Measurements from ENCODE around the gene CCDC89. TPM values are rescaled to one million over a fixed set of nuclear protein-coding genes. Genes with fewer than 3 reads are reported as not detected.

Gene CCDC89
- total and polyA plus RNA-seq, 10 of the 15 experiments (the other 5 are each of a cell fraction or from before 2014, with no cell fraction given) = 0.11 to 0.15 TPM; not detected in 8

DNA sequence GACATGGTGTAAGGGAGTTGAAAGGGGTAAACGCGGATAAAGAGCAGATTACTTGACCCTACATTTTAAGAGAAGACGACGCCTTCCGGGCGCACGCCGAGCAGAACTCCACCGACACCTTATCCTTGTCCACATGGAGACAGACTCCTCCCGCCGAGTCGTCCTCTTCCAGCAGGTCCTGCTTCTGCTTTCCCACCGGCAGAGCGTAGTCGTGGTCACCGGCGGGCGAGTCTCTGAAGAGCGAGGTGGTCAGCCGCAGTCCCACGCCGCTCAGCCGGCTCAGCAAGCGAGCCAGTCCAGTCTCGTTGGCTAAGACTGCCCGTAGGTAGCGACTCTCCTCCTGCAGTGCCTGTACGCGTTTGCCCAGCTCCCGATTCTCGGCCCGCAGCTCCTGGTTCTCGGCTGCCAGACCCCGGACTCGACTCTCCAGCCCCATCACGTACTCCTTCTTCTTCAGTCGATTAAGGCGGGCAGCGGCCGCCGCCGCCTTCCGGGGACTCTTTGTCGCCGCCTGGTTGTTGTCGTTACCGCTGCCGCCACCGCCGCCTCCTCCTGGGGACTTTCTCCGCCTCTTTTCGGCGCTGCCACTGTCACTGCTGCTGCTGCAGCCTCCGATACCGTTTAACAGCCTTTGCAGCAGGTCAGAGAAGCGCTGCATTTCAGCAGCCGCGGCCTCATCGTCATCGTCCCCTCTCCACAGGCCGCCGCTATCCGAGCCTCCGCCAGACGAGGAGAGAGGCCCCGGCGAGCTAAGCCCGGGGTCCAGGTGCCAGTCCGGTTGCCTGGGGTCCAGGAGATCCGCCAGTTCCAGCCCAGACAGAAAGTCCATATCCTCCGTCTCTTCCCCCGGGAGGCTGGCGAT lies 22.0 kb downstream of the CCDC89 start (continued):
- TF ChIP-seq, protein P1, sequence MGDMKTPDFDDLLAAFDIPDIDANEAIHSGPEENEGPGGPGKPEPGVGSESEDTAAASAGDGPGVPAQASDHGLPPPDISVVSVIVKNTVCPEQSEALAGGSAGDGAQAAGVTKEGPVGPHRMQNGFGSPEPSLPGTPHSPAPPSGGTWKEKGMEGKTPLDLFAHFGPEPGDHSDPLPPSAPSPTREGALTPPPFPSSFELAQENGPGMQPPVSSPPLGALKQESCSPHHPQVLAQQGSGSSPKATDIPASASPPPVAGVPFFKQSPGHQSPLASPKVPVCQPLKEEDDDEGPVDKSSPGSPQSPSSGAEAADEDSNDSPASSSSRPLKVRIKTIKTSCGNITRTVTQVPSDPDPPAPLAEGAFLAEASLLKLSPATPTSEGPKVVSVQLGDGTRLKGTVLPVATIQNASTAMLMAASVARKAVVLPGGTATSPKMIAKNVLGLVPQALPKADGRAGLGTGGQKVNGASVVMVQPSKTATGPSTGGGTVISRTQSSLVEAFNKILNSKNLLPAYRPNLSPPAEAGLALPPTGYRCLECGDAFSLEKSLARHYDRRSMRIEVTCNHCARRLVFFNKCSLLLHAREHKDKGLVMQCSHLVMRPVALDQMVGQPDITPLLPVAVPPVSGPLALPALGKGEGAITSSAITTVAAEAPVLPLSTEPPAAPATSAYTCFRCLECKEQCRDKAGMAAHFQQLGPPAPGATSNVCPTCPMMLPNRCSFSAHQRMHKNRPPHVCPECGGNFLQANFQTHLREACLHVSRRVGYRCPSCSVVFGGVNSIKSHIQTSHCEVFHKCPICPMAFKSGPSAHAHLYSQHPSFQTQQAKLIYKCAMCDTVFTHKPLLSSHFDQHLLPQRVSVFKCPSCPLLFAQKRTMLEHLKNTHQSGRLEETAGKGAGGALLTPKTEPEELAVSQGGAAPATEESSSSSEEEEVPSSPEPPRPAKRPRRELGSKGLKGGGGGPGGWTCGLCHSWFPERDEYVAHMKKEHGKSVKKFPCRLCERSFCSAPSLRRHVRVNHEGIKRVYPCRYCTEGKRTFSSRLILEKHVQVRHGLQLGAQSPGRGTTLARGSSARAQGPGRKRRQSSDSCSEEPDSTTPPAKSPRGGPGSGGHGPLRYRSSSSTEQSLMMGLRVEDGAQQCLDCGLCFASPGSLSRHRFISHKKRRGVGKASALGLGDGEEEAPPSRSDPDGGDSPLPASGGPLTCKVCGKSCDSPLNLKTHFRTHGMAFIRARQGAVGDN (IDR thresholded peaks at IDR 0.05) = no peak
- no peak for TF ChIP-seq NRF1 (conservative IDR thresholded peaks at IDR 0.05; ENCODE audit: low read depth, low read length)

DNA sequence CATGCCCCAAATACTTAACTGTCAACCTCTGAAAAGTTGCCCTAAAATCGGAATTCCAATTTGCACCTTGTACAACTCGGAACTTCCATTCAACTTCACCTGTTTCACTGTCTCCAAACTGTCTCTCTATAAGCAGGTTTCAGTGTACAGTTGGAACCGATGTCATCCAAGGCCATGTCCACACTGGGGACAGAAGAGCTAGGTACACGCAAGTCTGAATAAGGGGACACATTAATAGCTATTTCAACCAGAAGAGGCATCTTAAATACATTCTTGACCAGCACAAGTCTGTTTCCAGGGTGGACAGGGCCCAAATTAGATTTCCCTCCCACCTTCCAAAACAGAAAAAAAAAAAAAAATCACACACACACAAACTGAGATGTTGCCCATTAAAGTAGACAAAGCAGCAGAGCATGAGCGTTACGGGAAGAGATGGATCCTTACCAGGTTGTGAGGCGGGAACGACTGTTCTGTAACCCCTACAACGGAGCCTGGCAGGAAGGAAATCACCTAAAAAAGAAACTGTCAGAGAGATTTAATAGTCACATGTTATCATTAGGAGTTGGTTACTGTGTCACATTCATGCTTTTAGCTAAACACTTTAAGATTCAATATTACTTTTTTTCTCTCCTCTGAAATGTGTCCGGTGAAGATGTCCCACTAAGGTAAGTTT lies 22.8 kb downstream of the CCDC89 start:
- Histone ChIP-seq H3K9me3 (replicated peaks; ENCODE audit: control insufficient read depth, insufficient read depth, low read length) (no peaks in the 10 kb centered on the region), H3K27ac (ENCODE audit: control insufficient read depth, insufficient read depth) (peak overlapping the region; percentile 87), H4K20me1 (ENCODE audit: control insufficient read depth, insufficient read depth) (peaks cover 10% of the 10 kb centered on the region; the same call in 1 of the 2 replicates), H3K4me2 (ENCODE audit: control insufficient read depth, insufficient read depth) (peak overlapping the region; percentile 91), H2AFZ (ENCODE audit: control insufficient read depth, low read depth, low read length) (no peak overlapping the region), H3K27me3 (replicated peaks in 1 of 2; ENCODE audit: control insufficient read depth in 2 of 2, insufficient read depth in 2 of 2, low read length in 1 of 2) (no peaks in the 10 kb centered on the region), H3K4me3 (peak overlapping the region; percentile 91), H3K79me2 (ENCODE audit: control insufficient read depth, insufficient read depth, low read length) (peaks cover 69% of the 10 kb centered on the region), H3K9ac (ENCODE audit: control insufficient read depth, insufficient read depth, low read length) (peak overlapping the region; percentile 95), H3K4me1 (ENCODE audit: control insufficient read depth, insufficient read depth, low read length) (no peaks in the 10 kb centered on the region), H3K36me3 (ENCODE audit: control insufficient read depth in 2 of 2, insufficient read depth in 2 of 2, low read length in 1 of 2) (peaks cover 0 to 16% of the 10 kb centered on the region in 2 experiments; a peak in 2 of 4 replicates)
- ATAC-seq = peak; percentile 11
- no peak for FAIRE-seq
- no peak for DNase-seq (ENCODE audit: low read depth, low spot score)
- POLR2A ChIA-PET = interaction anchor here (0.6 to 6.7 kb wide), 4 partner anchors 9 to 37 kb away, joined by 5 to 43 read pairs (median 8); partner anchors contain the start of genes DLG2, TMEM126A and TMEM126B
- SMC1A ChIA-PET (ENCODE audit: uncharacterized antibody, unreplicated experiment) = interaction anchor here (0.6 to 8.2 kb wide), 5 partner anchors 10 to 37 kb away, joined by 3 to 66 read pairs (median 3); partner anchors contain the start of gene TMEM126A
- in situ Hi-C loops (cut with MboI) = no loop called here
- RAD21 ChIA-PET (ENCODE audit: unreplicated experiment) = interaction anchor here (2.9 kb wide), 1 partner anchor 35 kb away, joined by 10 read pairs; the partner anchor contains the start of genes DLG2 and TMEM126B
- TSS peak; percentile 55 for BruUV-seq (replicated peaks)
- CTCF ChIA-PET = interaction anchor here (0.6 to 4.0 kb wide), 4 partner anchors 8 to 35 kb away, joined by 3 to 21 read pairs (median 4); partner anchors contain the start of genes CCDC89, TMEM126A and TMEM126B
- intact Hi-C loops (cut with micrococcal nuclease; ENCODE audit: unreplicated experiment) = loop anchor here (10.0 kb wide), 1 partner anchor 632 kb away; no protein-coding TSS in a partner anchor
- WGBS (ENCODE audit: insufficient coverage, insufficient replicate concordance, low lambda C conversion rate, missing lambda C conversion rate) = under 1% methylated on average over 10 of the region's 10 CpGs
- no peak for TF ChIP-seq TAF1 (IDR thresholded peaks at IDR 0.05; ENCODE audit: borderline replicate concordance, low read depth, low read length)
- no peak for TF ChIP-seq NFIC (IDR thresholded peaks at IDR 0.05; ENCODE audit: low read depth, low read length)
- no peak for TF ChIP-seq NR2C2 (IDR thresholded peaks at IDR 0.05; ENCODE audit: borderline replicate concordance, control insufficient read depth, insufficient read length, low read depth)
- TF ChIP-seq ZBTB40 (IDR thresholded peaks at IDR 0.05; ENCODE audit: borderline replicate concordance) = no peak
- no peak for TF ChIP-seq HDAC2 (IDR thresholded peaks at IDR 0.05)
- TF ChIP-seq MEF2B (IDR thresholded peaks at IDR 0.05; ENCODE audit: partially characterized antibody, poor library complexity, severe bottlenecking) = no peak
- TF ChIP-seq NFXL1 (IDR thresholded peaks at IDR 0.05; ENCODE audit: borderline replicate concordance) = no peak
- TF ChIP-seq RBBP5 (conservative IDR thresholded peaks at IDR 0.05) = no peak

Measured in GM12878 (cell line).